ENCODE results near the gene CISD3.

GRCh38 chr17:38733282-38733981 is 3.3 kb downstream of the CISD3 start:
- TF ChIP-seq CTCF (conservative IDR thresholded peaks at IDR 0.05; ENCODE audit: low read depth, low read length) (no peak), EZH2 (IDR thresholded peaks at IDR 0.05; ENCODE audit: low read length, unreplicated experiment) (no peak)

Measured in PC-3 (cell line).